CD4-positive, alpha-beta T cell treated with Interleukin-17A for 4 hours (primary cell): ENCODE data around the gene LYVE1.
"Not testable (repeated sequence)": the region's sequence is repeated elsewhere in the genome, so short reads cannot be mapped to it uniquely, and the experiment has no call there.

Source experiments
- DNase-seq: peaks from one replicate; pipeline ENCODE4 v3.0.0-alpha.2; 2020; ENCODE audit warnings: mixed read lengths

LYVE1 gene

GRCh38 chr11:10568486-10568941 lies at the start of gene LYVE1:
TSS of gene LYVE1 (minus strand) at chr11:10568665. CDS start at chr11:10568532, 133 bp downstream.
- no peak for DNase-seq

GRCh38 chr11:10617551-10617950 lies 49.1 kb upstream of the LYVE1 start:
- DNase-seq = no peak

GRCh38 chr11:10611979-10612862 lies 43.8 kb upstream of the LYVE1 start:
- DNase-seq = no peak

GRCh38 chr11:10609636-10610035 lies 41.2 kb upstream of the LYVE1 start:
- no peak for DNase-seq

GRCh38 chr11:10608584-10608983 lies 40.1 kb upstream of the LYVE1 start:
- DNase-seq = no peak

- no peak for DNase-seq
Measured at GRCh38 chr11:10607462-10608132, 39.1 kb upstream of the LYVE1 start.

GRCh38 chr11:10606536-10607208 lies 38.2 kb upstream of the LYVE1 start:
- DNase-seq = no peak

GRCh38 chr11:10605941-10606381 lies 37.5 kb upstream of the LYVE1 start:
- no peak for DNase-seq

- DNase-seq = no peak
Measured at GRCh38 chr11:10604798-10605197, 36.3 kb upstream of the LYVE1 start.

GRCh38 chr11:10604340-10604748 lies 35.9 kb upstream of the LYVE1 start:
- DNase-seq = no peak

GRCh38 chr11:10603721-10604297 lies 35.3 kb upstream of the LYVE1 start:
- no peak for DNase-seq

GRCh38 chr11:10602945-10603344 lies 34.5 kb upstream of the LYVE1 start:
- no peak for DNase-seq

- DNase-seq = no peak
Measured at GRCh38 chr11:10602366-10602765, 33.9 kb upstream of the LYVE1 start.

- no peak for DNase-seq
Measured at GRCh38 chr11:10601837-10602236, 33.4 kb upstream of the LYVE1 start.

GRCh38 chr11:10600570-10601248 lies 32.2 kb upstream of the LYVE1 start:
- DNase-seq = no peak

- no peak for DNase-seq
Measured at GRCh38 chr11:10599388-10600175, 31.1 kb upstream of the LYVE1 start.

- no peak for DNase-seq
Measured at GRCh38 chr11:10598816-10599215, 30.4 kb upstream of the LYVE1 start.

GRCh38 chr11:10597877-10598351 lies 29.4 kb upstream of the LYVE1 start:
- no peak for DNase-seq

- not testable (repeated sequence) for DNase-seq
Measured at GRCh38 chr11:10595840-10596239, 27.4 kb upstream of the LYVE1 start.

GRCh38 chr11:10594407-10594806 lies 25.9 kb upstream of the LYVE1 start:
- DNase-seq = no peak

- DNase-seq = no peak
Measured at GRCh38 chr11:10592331-10592730, 23.9 kb upstream of the LYVE1 start.
